ENCODE measurements around the gene SUCO.
"Not testable (repeated sequence)": the region's sequence is repeated elsewhere in the genome, so short reads cannot be mapped to it uniquely, and the experiment has no call there.

SUCO gene

GRCh38 chr1:172607145-172607544 lies 74.2 kb downstream of the SUCO start:
- DNase-seq (ENCODE audit: low read depth) = no peak

DNA sequence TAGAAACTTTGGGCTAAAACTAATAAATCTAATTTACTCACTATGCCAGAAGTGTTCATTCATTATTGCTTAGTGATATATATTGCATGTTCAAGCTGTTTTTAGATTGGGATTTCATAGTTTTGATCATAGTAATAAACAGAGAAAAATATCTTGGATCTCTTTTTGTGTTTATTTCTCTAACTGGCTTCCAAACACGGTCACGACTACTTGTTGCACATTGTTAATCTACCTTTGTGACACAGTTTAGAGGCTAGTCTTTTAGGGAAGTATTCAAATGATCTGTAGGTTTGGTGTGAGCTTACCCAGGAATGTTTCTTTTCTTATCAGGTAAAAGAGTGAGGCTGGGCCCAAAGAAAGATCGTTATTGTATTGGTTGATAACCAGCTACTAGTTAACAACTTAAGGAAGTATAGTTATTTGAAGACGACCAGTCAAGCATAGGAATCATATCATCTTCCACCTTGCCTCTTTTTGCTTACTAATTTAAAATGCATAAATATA lies 75.2 kb downstream of the SUCO start:
- no peak for DNase-seq (ENCODE audit: low read depth)

GRCh38 chr1:172609528-172609927 lies 76.6 kb downstream of the SUCO start:
- peak; percentile 24 for DNase-seq (ENCODE audit: low read depth)

GRCh38 chr1:172612478-172612877 lies 79.5 kb downstream of the SUCO start:
- no peak for DNase-seq (ENCODE audit: low read depth)

DNA sequence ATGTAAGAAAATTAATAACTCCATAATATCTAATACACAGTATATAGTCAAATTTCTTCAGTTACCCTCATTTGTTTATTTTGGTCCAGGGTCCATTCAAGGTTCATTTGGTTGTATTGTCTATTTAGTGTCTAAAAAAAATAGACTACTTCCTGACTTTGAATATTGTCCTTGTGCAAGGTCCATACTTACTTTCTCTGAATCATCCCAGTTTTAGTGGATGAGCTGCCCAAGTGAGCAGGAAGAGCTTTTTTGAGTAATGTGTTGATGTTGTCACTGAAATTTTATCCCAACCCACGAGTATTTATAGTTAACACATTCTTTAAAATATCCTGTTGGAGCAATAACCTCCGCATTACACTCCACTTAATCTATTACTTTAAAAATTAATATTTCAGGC lies 80.3 kb downstream of the SUCO start:
- peak; percentile 37 for DNase-seq (ENCODE audit: low read depth)

GRCh38 chr1:172616195-172616594 lies 83.2 kb downstream of the SUCO start:
- DNase-seq (ENCODE audit: low read depth) = no peak

- no peak for DNase-seq (ENCODE audit: low read depth)
Observed at GRCh38 chr1:172616636-172617035, 83.7 kb downstream of the SUCO start.

GRCh38 chr1:172620603-172621002 lies 87.7 kb downstream of the SUCO start:
- not testable (repeated sequence) for DNase-seq (ENCODE audit: low read depth)

DNA sequence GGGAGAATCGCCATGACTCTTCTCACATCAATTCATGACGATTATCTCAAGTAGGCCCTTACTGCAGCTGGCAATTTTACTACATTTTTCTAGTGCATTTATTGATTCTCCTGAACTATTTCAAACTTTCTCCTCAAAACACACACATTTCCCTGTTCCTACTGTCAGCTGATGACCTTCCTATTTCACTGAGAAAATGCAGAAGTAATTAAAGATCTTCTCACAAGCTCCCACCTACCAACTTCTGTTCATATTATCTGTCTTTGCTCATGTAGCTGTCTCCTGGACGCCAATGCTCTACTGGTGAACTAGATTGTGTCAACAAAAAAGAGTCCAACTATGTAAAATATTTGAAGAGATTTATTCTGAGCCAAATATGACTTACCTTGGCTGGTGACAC lies 89.6 kb downstream of the SUCO start:
- DNase-seq (ENCODE audit: low read depth) = no peak

GRCh38 chr1:172623748-172624147 lies 90.8 kb downstream of the SUCO start:
- DNase-seq (ENCODE audit: low read depth) = no peak

GRCh38 chr1:172626845-172627244 lies 93.9 kb downstream of the SUCO start:
- no peak for DNase-seq (ENCODE audit: low read depth)

DNA sequence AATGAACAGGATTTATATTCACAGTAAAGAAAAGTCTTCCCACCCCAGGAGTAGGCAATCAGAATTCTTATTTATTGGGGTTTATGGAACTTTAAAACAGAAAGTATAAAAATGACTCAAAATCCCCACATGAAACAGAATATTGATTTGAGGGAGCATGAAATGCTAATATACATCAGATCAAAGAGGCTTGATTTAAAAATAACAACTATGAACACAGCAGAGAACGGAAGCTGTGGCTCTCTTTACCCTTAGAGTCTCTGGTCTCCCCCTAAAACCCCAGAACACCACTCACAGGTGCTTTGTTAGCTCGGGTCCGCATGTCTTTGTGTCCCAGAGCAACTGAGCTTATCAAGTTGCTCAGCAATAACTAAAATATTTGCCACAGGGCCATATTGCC lies 94.8 kb downstream of the SUCO start:
- DNase-seq (ENCODE audit: low read depth) = no peak

- peak; percentile 65 for DNase-seq (ENCODE audit: low read depth)
Observed at GRCh38 chr1:172628401-172628800, 95.5 kb downstream of the SUCO start.

DNA sequence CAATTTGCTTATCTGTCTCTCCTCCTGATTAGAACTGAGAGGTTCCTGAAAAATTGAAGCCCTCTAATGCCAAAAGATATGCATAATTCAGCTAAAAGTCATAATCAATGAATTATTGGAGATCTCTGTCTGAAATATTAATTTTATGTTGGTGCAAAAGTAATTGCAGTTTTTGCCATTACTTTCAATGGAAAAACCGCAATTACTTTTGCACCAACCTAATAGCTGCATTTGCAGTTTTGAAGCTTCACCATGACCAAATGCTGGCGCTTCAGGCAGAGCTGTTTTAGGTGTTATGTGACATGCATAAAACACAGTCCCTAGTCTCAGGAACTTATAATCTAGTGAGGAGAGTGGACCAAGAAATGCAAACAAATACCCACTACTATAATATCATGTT lies 96.2 kb downstream of the SUCO start:
- DNase-seq (ENCODE audit: low read depth) = no peak

GRCh38 chr1:172629638-172630037 lies 96.7 kb downstream of the SUCO start:
- no peak for DNase-seq (ENCODE audit: low read depth)

DNA sequence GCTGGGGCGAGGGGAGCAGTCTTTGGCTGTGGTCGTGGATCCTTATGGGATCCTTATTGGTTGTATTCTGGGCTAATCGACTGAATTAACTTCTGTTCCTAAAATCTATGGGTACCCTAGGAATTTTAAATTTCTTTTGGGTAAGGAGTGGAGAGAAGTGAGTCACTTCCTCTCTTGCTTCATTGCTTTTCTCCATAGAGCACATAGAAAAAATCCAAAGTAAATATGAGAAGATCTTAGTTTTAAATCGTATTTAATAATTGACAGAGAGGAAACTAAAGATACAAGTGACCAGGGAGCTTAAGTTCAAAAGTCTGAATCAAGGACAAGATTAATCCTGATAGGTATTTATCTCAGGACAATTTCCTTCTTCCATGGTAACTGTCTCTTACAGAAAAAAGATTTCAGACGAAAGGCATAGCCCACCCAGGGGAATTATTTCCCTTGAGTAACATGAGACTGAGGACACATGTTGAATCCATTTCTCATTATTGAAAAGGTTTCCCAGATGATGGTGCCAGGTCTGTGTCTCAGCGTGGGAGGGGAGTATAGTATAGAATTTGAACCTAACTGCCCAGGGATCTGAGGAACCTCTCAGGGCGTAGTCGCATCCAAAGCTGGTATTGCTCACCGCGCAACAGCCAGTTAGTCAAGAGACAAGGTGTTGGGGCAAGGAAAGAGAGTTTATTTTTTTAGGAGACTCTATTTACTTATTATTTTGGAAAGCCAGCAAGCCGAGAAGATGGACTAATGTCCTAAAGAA lies 97.3 kb downstream of the SUCO start:
- DNase-seq (ENCODE audit: low read depth) = no peak

DNA sequence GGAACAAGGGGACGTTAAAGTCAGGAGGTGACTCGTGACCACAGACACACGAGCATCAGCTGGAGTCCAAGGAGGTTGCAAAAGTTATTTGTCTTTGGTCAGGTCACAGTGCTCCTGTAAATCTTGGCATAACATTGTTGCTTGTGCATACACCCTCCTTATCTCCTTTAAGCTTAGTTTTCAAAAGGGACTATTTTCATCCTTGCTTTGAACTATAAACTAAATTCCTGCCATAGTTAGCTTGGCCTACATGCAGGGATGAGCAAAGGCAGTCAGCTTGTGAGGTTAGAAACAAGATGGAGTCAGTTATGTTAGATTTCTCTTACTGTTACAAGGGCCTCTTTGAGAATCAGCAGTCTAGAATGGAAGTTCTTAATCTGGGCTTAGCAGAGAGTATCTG lies 97.9 kb downstream of the SUCO start:
- peak; percentile 32 for DNase-seq (ENCODE audit: low read depth)

DNA sequence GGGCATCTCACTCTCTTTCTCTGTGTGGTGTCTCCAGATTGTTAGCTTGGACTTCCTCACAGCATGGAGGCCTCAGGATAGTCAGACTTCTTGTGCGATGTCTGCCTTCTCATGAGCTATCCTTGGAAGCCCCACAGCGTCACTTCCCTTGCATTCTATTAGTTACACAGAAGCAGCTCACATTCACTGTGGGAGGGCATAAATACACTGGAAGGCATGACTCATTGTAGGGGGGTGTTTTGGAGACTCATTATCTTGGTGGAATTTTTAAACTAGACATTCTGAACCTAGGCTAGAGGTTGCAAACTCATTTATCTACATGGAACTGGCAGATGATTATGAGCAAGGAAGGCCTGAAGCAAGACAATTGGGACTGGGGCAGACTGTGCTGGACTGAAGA lies 104.6 kb downstream of the SUCO start:
- peak; percentile 98 for DNase-seq (ENCODE audit: low read depth)

DNA sequence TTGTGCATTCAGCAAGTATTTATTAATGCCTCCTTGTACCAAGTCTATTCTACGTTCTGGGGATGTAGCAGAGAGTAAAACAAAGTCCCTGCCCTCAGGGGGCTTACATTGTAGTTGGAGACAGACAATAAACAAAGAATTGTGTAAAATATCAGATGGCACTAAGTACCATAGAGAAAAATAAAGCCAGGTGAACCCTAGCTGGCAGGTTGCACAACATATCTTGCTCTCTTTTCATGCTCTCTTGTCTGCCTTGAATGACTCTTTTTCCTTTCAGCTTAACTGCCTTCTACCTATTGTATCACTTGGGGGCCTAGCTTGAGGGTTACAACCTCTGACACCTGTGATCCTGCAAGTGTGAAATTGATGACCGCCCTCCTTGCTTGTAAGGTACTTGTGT lies 105.3 kb downstream of the SUCO start:
- DNase-seq (ENCODE audit: low read depth) = no peak

- DNase-seq (ENCODE audit: low read depth) = peak; percentile 98
Observed at GRCh38 chr1:172638885-172639831, 106.2 kb downstream of the SUCO start.

DNA sequence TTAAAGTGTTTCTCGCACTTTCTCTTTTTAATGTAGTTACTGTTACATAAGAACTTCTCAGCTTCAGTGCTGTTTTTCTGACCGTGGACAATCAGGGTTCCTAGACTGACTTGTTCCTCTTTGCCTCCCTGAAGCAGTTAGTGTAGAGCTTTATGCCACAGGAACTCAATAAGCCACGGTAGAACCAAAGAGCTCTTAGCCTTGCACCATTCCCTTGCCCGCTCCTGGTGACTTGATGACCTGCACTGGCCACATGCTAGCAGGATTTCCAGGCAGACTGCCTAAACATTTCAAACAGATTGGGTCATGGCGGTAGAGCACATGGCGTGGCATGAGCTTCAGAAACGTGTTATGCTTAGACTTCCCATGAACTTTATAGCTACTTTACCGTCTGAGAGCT lies 107.2 kb downstream of the SUCO start:
- DNase-seq (ENCODE audit: low read depth) = peak; percentile 29

- DNase-seq (ENCODE audit: low read depth) = no peak
Observed at GRCh38 chr1:172641492-172641891, 108.5 kb downstream of the SUCO start.

DNA sequence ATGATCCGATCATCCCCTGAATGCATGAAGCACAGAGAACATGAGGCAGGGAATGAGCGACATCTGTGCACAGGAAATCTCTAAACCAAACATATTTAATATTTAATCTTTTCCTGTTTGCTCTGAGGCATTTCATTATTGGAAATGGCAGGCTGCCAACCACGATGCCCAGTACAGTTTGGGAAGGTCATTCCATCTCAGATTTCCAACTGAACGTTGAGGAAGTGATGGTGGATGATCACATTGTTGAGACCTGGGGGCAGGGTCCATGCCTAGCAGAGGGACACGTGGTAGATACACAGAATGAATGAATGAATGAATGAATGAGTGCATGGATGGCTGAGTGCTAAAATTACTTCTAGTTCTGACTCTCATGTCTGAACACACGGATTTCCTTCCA lies 110.0 kb downstream of the SUCO start:
- no peak for DNase-seq (ENCODE audit: low read depth)

All from amniotic epithelial cell (primary cell).